GM18505 (cell line): ENCODE results near the gene H6PD.

Source experiments
- ATAC-seq: cut with Tn5 transposase; IDR thresholded peaks from one replicate; pipeline ENCODE4 v1.9.1; 2021; ENCODE audit not compliant: unreplicated experiment
- POLR2A ChIP-seq: IDR thresholded peaks from 4 replicates; pipeline ENCODE4 v1.6.1; 2011; ENCODE audit warnings: borderline replicate concordance; ENCODE audit not compliant: insufficient read depth, insufficient read length; ENCODE audit errors: extremely low read depth

The H6PD gene

DNA sequence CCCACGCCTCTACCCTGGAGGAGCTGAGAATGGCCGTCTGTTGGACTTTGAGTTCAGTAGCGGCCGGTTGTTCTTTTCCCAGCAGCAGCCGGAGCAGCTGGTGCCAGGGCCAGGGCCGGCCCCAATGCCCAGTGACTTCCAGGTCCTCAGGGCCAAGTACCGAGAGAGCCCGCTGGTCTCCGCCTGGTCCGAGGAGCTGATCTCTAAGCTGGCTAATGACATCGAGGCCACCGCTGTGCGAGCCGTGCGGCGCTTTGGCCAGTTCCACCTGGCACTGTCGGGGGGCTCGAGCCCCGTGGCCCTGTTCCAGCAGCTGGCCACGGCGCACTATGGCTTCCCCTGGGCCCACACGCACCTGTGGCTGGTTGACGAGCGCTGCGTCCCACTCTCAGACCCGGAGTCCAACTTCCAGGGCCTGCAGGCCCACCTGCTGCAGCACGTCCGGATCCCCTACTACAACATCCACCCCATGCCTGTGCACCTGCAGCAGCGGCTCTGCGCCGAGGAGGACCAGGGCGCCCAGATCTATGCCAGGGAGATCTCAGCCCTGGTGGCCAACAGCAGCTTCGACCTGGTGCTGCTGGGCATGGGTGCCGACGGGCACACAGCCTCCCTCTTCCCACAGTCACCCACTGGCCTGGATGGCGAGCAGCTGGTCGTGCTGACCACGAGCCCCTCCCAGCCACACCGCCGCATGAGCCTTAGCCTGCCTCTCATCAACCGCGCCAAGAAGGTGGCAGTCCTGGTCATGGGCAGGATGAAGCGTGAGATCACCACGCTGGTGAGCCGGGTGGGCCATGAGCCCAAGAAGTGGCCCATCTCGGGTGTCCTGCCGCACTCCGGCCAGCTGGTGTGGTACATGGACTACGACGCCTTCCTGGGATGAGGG lies 29.7 kb downstream of the H6PD start:
- TF ChIP-seq POLR2A: no peak
- no peak for ATAC-seq

GRCh38 chr1:9265037-9265436 lies 30.5 kb downstream of the H6PD start:
- TF ChIP-seq POLR2A: no peak

DNA sequence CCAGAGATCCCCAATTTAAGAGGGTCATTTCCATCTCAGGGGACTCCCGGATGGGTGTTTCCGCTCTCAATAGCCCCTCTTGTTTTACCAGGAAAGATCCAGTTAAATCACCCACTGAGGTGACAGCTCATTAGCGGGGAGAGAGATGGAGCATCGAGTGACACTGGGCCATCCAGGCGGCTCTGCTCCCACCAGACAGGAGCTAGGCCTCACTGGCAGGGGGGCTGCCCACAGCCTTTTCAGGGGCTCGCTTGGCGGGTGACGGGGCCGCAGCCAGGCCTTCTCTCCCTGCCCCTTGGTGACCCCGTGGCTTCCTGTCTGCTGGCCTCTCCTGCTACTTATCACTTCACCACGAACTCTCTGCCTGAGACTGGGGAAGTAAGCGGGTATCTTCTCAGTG lies 31.4 kb downstream of the H6PD start:
- ATAC-seq: no peak
- TF ChIP-seq POLR2A: no peak

More at GRCh38 chr1:9265037-9265436, 30.5 kb downstream of the H6PD start:
- no peak for ATAC-seq

DNA sequence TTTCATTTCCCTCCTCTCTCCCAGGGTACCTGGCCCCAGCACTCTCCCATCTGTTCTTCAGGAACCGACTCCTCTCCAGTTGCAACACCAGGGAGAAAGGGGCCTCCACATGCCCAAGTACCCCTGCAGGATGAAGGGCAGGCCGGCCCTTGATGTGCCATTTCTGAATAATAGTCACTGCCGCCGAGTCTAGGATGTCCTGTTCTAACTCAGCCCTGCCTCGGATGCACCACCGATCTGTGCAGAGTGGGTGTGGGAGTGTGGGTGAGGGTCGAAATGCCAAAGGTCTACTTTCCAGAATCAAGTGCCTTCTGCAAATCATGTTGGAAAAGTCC lies 32.7 kb downstream of the H6PD start:
- ATAC-seq: no peak
- TF ChIP-seq POLR2A: no peak

DNA sequence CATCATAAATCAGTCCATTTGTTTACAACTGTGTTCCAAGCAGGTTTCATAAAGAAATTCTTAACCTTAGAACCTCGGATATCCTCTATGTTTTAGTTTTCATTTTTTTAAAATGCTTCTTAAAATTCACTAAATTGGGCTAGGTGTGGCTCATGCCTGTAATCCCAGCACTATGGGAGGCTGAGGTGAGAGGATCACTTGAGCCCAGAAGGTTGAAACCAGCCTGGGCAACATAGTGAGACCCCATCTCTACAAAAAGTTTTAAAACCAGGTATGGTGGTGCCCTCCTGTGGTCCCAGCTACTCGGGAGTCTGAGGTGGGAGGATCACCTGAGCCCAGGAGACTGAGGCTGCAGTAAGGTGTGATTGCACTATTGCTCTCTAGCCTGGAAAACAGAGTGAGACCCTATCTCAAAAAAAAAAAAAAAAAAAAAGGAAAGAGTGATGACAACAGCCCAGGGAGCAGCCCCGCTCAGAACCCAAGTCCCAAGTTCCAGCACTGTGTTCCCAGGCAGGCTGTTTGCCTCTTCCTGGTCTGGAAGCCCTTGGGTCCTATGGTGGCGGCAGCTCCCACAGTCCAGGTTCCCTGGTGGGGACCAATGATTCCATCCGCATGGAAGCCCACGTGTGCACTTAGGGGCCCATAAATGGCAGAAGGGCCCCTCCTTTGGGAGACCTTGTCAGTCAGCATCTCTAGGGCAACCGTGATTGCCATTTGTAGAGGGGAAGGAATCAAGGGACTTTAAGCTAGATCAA lies 33.4 kb downstream of the H6PD start:
- ATAC-seq: no peak
- no peak for TF ChIP-seq POLR2A

- no peak for ATAC-seq
- no peak for TF ChIP-seq POLR2A
Measured at GRCh38 chr1:9269078-9269501, 34.5 kb downstream of the H6PD start.

- ATAC-seq: no peak
- TF ChIP-seq POLR2A: no peak
Measured at GRCh38 chr1:9269721-9270120, 35.1 kb downstream of the H6PD start.

GRCh38 chr1:9270290-9270883 lies 35.8 kb downstream of the H6PD start:
- TF ChIP-seq POLR2A: no peak
- ATAC-seq: no peak

GRCh38 chr1:9271283-9271682 lies 36.7 kb downstream of the H6PD start:
- TF ChIP-seq POLR2A: no peak
- ATAC-seq: no peak

GRCh38 chr1:9271861-9272595 lies 37.5 kb downstream of the H6PD start:
- TF ChIP-seq POLR2A: no peak
- ATAC-seq: no peak

DNA sequence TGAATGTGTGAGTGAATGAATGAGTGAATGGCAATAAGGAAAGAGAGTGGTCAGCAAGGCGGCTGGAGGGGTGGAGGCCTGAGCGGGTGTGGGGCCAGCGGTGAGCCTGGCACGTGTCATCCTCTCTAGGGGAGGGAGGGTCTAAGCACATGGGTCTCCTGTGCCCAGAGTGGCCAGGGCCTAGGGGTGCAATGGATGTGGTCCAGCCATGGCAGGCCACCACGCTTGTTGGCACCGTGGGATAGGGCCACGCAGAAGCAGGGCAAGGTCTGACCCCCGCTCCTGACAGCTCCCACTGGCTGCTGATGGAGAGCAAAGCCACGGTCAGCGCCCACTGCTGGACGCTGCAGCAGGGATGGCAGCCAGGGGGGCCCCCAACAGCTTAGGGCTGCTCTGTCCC lies 38.6 kb downstream of the H6PD start:
- ATAC-seq: no peak

DNA sequence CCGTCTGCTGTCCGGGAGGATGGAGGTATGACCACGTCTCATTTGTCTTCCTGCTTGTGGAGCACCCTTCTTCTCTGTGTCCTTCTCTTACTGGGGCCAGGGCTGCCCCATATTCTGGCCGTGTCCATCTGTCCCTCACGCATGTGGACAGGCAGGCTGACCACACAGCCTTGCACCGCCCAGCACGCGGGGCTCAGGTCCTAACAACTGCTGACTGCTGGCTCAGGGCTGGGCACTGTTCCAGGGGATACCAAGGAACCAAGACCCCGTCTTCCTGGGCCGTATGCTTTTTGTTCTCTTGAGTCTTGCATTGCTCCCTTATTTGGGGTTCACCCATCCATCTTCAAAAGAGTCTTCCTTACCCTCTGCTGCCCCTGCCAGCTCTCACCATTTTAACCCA lies 40.6 kb downstream of the H6PD start:
- ATAC-seq: peak; percentile 9
- no peak for TF ChIP-seq POLR2A

More for the DNA sequence above, 38.6 kb downstream of the H6PD start:
- TF ChIP-seq POLR2A: no peak

DNA sequence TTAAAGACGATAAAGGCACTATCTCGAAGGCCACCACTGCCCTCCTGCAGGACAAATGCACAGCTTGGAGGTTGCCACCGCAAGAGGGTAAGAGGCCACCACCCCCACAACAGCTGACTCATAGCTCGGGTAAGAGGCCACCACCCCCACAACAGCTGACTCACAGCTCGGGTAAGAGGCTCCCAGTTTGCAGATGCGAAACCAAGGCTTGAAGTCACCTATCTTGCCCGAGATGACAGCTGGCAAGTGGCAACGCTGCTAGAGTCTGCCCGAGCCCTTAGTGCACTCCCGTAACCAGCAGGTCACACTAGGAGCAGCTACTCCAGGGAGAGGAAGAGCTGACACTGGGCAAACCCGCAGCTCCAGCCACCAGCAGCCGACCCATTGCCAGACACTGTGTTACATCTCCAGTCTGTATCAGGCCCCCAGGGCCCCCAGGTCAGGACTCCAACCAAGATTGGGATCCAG lies 41.0 kb downstream of the H6PD start:
- TF ChIP-seq POLR2A: no peak
- peak; percentile 72 for ATAC-seq
